Stimulated activated CD4-positive, alpha-beta T cell treated with anti-CD3 and anti-CD28 coated beads, Interleukin-1b, Interleukin-23, amount 100 ng/mL, for 24 hours (primary cell): Measurements from ENCODE around the gene S1PR3.

ENCODE experiments used
- DNase-seq, 4 experiments: peaks; one replicate each; pipeline ENCODE4 v3.0.0-alpha.2; 2020; ENCODE audit warnings: low read depth in 4 of 4, low spot score in 1 of 4

Gene S1PR3

DNA sequence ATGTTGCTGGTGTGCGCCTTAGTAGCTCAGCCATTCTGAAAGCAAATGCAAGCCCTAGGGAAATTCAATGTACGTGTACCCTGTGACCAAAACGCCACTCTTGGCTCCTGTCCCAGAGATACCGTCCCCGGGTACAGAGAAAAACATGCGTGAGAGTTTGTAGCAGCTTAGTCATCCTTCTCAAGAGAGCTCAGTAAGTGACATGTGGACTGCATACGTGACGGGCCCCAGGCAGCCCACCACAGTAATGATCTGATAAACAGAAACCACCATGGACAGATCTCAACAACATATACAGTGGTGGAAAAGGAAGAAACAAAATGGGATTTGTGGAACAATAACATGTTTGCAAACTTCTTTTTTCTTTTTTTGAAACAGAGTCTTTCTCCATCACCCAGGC is 45.1 kb downstream of the S1PR3 start:
- no peak for DNase-seq

DNA sequence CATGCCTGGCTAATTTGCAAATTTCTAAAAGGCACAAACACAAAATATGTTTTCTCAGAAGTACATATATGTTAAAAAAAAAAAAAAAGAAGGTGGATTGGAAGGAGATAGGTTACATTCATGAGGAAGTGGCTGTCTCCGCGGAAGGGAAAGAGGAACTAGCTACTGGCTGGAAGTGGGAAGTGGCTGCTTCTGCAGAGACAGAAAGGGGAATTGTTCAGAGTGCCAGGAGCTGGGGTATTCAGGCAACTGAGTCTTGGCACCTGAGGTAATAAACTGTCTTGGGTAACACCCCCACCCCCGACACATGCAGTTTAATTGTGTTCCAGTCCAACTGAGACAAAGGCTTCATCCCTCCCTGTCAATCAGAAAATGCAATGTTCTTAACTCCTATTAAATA is 45.6 kb downstream of the S1PR3 start:
- no peak for DNase-seq

DNA sequence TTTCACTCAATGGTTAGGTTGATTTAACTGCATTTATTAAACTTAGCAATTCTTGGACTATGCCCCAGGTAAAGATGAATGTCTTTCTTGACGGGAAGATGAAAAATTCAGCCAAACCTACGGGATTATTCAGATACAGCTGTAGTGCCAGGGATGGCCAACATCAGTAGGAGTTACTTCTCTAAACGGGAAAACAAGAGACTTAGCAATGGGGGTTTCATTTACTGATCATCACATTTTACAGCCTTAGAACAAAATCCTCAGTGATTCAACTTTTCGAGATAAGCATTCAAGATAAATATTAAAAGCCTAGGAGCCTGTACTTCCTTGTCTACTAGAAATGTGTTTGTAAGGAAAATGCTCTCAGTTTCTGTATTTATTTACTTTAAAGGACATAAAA is 46.1 kb downstream of the S1PR3 start:
- no peak for DNase-seq

DNA sequence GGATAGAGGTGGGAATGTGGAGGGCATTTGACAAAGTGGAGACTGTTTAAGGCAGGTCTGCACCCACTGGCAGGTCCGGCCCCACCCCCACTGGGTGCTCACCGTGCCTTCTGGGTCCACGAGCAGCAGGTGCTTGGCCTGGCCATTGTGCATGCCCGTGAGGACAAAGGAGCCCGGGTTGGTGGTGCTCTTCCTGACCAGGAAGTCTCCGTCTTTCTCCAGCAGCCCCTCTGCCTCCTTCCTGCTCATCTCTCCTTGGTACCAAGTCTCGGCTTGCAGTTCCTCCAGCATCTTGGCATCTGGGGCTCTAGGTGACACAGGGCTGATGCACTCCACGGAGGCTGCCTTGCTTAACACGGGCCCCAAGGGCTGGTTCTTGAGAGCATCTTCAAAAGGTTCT is 46.6 kb downstream of the S1PR3 start:
- DNase-seq: no peak

DNA sequence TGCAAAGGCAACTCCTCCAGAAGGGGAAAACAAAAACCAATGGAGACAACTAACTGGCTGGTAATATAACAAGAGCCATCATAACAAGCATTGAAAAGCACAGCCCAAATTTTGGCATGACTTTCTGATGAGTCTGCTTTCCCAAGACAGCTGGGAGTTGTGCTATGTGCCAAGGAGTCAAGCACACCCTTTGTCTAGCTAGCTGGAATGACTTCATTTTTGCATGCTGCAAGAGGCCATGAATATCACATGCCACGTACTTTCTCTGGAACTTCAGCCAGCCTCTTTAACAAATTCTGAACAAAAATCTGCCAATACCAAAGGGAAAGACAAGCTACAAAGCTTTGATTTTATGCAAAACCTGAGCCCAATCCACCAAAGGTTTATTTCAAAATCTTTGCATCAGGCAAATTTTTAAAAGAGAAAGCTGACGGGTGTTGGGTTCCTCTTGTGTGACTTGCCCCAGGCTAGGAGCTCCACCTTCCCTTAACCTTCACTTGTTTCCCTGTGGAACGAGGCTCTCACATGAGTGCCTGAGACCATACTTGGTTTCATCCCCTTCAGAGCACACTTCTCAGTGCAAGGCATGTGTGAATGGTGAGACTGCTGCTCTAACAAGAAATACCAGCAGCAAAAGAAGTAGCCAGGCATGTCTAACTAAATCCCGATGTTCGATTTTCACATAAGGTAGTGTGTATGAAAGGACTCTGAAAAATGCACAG is 47.3 kb downstream of the S1PR3 start:
- no peak for DNase-seq

DNA sequence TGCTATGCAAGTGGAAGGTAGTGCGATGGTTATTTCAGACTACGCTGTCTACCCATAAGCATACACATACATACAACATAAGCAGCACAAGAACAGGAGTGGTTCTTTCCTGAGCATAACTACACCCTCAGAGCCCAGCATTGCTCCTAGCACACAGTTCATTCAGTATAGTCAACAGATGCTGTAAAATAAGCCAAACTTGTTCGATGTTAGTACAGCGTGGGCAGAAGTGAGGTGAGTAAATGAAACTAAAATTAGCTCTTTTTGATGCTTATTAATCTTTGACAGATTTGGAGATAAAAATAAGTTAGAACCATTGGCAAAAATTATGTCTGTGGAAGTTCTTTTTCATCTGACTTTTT is 47.8 kb downstream of the S1PR3 start:
- no peak for DNase-seq

DNA sequence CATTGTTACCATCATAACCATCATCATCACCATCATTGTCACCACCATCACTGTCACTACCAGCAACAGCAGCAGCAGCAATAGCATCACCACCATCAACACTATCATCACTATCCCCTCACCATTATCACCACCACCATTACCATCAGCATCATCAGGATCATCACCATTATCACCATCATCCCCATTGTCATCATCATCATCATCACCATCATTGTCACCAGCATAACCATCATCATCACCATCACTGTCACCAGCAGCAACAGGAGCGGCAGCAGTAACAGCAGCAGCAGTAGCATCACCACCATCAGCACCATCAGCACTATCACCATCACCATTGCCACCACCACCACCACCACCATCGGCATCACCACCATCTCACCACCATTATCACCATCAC is 48.4 kb downstream of the S1PR3 start:
- DNase-seq: no peak

DNA sequence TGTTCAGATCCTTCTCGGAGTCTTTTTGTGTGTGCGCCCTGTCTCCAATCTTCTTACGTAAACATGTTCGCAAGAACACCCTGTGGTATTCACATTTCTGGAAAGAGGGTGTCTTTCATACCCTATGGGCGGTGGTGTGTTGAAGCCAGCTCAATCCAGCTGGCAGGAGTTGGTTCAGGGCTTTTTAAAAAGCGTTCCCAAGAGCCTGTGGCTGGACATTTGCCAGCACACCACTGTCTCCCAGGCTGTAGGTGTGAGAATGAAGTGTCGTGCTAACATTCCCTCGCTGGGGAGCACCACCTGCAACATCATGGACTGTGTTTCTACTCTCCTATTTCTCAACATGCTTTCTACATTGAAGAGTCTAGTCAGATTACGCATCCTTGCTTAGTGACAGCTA is 51.7 kb downstream of the S1PR3 start:
- no peak for DNase-seq

DNA sequence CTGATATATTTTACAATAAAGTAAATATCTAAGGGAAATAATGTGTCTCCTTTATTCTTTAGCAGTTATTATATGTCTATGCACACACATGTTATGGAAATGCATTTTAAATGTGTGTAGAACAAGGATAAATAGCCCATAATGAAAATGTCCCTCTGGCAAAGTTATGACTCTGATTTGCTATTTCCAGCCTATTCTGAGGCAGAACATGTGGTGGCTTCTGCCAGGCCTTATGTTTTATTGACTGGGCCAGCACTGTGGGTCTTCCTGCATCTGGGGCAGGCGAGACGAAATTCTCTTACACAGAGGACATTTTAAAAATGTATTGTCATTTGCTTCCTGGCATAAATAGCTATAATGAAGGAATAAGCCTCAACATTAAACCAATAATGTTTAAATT is 52.8 kb downstream of the S1PR3 start:
- DNase-seq: no peak

DNA sequence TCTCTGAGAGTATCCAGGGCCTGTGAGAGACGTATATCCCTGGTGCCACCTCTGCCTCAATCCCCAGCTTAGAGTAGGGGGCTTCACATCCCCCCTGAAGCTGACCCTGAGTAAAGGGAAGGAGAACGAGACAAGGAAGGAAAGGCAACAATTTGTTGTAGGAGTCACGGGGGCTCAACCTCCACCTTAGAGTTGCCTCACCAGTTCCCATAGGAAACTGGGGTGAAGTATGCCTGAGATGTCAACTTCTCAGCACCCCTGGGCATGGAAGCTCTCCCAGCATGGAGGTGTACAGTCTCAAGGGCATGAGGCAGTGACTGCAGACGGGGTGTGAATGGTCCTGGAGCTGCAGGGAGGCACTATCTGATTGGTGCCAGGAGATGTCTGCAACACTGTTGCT is 53.6 kb downstream of the S1PR3 start:
- no peak for DNase-seq

DNA sequence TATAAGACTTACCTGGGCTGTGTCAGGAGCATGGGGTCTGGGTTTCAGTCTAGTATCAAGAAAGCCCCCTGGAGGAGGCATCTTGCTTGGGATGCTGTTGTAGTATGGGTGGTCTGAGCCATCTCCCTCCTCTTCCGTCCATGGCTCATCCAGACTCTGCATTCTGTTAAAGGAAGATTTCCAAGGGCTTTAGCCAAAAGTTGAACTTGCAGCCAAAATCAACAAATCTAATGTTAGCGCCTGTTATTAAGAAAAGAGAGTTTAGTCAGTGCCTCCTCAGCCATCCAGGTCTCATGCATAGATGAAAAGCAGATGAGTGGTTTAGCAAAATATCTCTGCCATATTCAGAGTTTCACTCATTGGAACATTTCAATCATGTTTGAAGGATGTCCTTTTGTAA is 55.6 kb downstream of the S1PR3 start:
- DNase-seq: no peak

DNA sequence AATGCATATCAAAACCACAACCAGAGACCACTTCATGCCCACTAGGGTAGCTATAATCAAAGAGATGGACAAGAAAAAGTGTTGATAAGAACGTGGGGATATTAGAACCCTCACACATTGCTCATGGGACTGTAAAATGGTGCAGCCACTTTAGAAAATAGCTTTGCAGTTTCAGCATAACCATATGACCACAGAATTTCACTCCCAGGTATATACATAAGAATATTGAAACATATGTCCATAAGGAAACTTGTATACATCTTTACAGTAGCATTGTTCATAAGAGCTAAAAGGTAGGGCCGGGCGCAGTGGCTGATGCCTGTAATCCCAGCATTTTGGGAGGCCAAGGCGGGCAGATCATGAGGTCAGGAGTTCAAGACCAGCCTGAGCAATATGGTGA is 56.4 kb downstream of the S1PR3 start:
- DNase-seq: no peak

DNA sequence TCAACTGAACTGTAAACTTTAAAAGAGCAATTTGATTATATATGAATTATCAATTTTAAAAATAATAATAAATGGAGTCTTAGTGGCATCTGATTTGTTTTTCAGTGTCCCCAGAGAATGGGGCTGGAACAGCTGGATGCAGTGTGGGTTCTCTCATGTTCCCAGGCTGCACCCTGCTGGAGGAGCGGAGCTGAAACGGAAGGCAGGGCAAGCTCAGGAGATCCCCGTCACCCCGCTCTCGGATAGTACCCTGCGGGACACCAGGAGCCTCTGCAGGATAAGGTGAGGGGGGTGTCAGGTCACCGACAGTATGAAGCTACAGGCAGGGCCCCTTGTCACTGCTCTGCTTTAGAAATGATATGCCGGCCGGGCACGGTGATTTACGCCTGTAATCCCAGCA is 57.3 kb downstream of the S1PR3 start:
- no peak for DNase-seq

DNA sequence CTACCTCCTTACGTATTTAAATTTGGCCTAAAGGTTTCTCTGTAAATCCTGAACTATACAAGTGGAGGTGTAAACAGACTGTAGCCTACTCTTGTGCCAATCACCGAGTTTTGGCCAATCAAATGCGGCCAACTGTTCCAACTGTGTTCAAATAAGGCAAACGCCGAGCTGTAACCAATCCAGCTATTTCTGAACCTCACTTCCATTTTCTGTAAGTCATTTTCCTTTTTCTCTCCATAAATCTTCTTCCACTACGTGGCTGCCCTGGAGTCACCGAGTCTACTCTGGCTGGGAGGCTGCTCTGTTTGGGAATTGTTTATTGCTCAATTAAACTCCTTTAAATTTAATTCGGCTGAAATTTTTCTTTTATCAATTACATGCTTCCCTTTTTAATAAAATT is 58.4 kb downstream of the S1PR3 start:
- DNase-seq: no peak

DNA sequence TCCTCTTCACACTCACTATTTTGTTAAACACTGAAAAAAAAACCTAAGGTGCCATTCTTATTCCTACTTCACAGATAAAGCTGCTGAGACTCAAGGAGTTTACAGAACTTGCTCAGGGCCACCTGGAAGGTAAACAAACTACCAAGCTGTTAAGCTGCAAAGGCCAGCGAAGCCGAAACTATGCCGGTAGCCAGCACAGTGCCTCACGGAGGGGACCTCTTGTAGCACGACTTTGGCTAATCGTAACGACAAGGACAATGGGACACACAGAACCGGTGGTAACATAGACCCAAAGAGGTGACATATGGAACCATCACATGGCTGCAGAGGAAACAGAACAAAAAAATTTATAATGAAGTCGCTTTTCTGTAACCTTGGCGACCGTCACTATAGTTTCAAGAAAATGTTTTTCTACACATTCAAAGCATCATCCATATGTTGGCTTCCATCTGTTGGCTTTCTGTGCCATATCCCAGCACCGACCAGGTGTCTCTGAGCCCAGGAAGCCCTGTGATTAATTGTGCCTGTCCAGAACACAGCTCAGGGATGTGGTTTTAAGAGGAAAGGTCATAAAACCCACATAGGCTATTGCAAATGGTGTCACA is 60.3 kb downstream of the S1PR3 start:
- DNase-seq: no peak

DNA sequence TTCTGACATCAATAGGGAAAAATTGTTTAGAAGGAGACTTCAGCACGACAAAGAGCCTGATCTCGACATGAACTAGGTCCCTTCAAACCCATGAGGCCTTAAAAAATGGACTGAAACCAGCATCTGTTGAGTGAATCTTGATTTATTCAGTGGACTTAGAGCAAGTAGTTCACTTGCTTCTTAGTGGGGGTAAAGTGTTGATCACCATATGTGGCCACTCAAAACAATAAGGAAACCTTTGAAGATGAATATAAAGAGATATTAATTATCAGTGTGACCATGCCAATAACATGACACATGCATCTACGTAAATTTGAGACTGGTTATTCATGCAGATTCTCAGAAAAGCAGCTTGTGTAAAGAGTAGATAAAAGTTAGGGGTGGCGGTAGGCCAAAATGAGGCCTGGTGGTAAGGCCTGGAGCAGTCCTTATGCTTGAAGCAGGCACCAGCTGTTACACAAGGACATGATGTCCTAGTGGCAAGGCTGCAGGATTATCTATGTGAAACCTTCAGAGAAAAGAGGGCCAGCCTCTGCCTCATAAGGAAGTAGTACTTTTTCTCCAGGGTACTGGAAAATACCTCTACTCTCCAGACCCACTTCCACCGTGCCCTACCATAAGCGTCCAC is 61.3 kb downstream of the S1PR3 start:
- DNase-seq: no peak

DNA sequence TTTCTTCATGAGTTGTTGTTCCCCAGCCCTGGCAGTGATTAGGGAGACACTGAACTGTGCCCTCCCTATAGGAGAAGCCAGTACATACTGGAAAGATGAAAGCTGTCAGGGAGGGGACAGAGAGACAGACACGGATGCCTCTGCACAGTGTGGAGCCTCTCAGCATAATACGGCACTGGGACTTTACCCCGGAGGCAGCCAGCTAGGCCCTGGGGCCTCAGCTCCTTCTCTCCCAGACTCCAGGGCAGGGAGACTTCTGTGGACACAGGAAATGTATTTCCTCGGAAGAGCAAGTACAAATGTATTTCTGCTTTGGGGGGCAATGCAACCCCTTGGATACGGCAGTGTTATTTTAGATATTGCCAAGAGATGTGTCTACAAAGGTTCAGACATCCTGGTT is 62.0 kb downstream of the S1PR3 start:
- no peak for DNase-seq
